ENCODE results near the gene HIRIP3. TPM values are rescaled to one million over a fixed set of nuclear protein-coding genes. Genes with fewer than 3 reads are reported as not detected.
A peak's percentile ranks its signal among the peaks of the same experiment; 100 is the strongest.

HIRIP3 gene
- total and polyA plus RNA-seq, 2 of the 13 experiments (the other 11 are each of a cell fraction or from before 2014, with no cell fraction given): 12.6 to 17.2 TPM

- TF ChIP-seq SALL1 (CRISPR knock-in tag; IDR thresholded peaks at IDR 0.05) (no peak), ATF7-NPFF (CRISPR knock-in tag; IDR thresholded peaks at IDR 0.05; ENCODE audit: low read depth) (no peak), ZNF780A (CRISPR knock-in tag; IDR thresholded peaks at IDR 0.05) (no peak), SAP130 (CRISPR knock-in tag; IDR thresholded peaks at IDR 0.05; ENCODE audit: low read depth) (0 out of 2 replicates have a peak, but pooled peaks have one; percentile 17), SSRP1 (CRISPR knock-in tag; IDR thresholded peaks at IDR 0.05) (no peak), HMG20A (CRISPR knock-in tag; IDR thresholded peaks at IDR 0.05; ENCODE audit: borderline replicate concordance) (no peak), MXD3 (CRISPR knock-in tag; IDR thresholded peaks at IDR 0.05) (no peak), ZNF788 (CRISPR knock-in tag; IDR thresholded peaks at IDR 0.05; ENCODE audit: borderline replicate concordance) (no peak), TSC22D2 (CRISPR knock-in tag; IDR thresholded peaks at IDR 0.05; ENCODE audit: borderline replicate concordance) (no peak), NRL (CRISPR knock-in tag; IDR thresholded peaks at IDR 0.05; ENCODE audit: borderline replicate concordance) (0 out of 2 replicates have a peak, but pooled peaks have one; percentile 30), MED8 (CRISPR knock-in tag; IDR thresholded peaks at IDR 0.05; ENCODE audit: insufficient replicate concordance) (no peak), NFE2 (CRISPR knock-in tag; IDR thresholded peaks at IDR 0.05) (no peak), EED (CRISPR knock-in tag; IDR thresholded peaks at IDR 0.05) (no peak), ZSCAN12 (CRISPR knock-in tag; IDR thresholded peaks at IDR 0.05) (0 out of 2 replicates have a peak, but pooled peaks have one; percentile 40), FOXO1 (CRISPR knock-in tag; IDR thresholded peaks at IDR 0.05) (no peak), NFYC (CRISPR knock-in tag; IDR thresholded peaks at IDR 0.05) (no peak), SNRNP70 (IDR thresholded peaks at IDR 0.05; ENCODE audit: low read depth, low read length) (no peak), EEA1 (CRISPR knock-in tag; IDR thresholded peaks at IDR 0.05; ENCODE audit: borderline replicate concordance) (no peak), TBP (CRISPR knock-in tag; IDR thresholded peaks at IDR 0.05) (no peak), STAG1 (CRISPR knock-in tag; IDR thresholded peaks at IDR 0.05) (peak; percentile 73), FIP1L1 (IDR thresholded peaks at IDR 0.05; ENCODE audit: borderline replicate concordance, insufficient read depth, low read depth, low read length) (no peak), ZNF547 (CRISPR knock-in tag; IDR thresholded peaks at IDR 0.05) (no peak), PPARG (CRISPR knock-in tag; conservative IDR thresholded peaks at IDR 0.05) (no peak), NFE2L1 (CRISPR knock-in tag; IDR thresholded peaks at IDR 0.05; ENCODE audit: borderline replicate concordance) (no peak), ETV5 (CRISPR knock-in tag; IDR thresholded peaks at IDR 0.05; ENCODE audit: borderline replicate concordance) (0 out of 2 replicates have a peak, but pooled peaks have one; percentile 14), ZKSCAN8 (CRISPR knock-in tag; IDR thresholded peaks at IDR 0.05; ENCODE audit: borderline replicate concordance) (no peak)
- TF ChIP-seq, protein P1, sequence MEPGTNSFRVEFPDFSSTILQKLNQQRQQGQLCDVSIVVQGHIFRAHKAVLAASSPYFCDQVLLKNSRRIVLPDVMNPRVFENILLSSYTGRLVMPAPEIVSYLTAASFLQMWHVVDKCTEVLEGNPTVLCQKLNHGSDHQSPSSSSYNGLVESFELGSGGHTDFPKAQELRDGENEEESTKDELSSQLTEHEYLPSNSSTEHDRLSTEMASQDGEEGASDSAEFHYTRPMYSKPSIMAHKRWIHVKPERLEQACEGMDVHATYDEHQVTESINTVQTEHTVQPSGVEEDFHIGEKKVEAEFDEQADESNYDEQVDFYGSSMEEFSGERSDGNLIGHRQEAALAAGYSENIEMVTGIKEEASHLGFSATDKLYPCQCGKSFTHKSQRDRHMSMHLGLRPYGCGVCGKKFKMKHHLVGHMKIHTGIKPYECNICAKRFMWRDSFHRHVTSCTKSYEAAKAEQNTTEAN (CRISPR knock-in tag; conservative IDR thresholded peaks at IDR 0.05): no peak
- TF ChIP-seq, protein P2, sequence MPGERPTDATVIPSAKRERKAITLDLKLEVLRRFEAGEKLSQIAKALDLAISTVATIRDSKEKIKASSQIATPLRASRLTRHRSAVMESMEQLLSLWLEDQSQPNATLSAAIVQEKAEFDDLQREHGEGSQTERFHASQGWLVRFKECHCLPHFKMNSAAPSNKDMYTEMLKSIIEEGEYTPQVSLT (CRISPR knock-in tag; IDR thresholded peaks at IDR 0.05; ENCODE audit: borderline replicate concordance, low read depth): no peak
- TF ChIP-seq, protein P3, sequence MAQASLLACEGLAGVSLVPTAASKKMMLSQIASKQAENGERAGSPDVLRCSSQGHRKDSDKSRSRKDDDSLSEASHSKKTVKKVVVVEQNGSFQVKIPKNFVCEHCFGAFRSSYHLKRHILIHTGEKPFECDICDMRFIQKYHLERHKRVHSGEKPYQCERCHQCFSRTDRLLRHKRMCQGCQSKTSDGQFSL (CRISPR knock-in tag; IDR thresholded peaks at IDR 0.05): 0 out of 2 replicates have a peak, but pooled peaks have one; percentile 27
- TF ChIP-seq, protein P4, sequence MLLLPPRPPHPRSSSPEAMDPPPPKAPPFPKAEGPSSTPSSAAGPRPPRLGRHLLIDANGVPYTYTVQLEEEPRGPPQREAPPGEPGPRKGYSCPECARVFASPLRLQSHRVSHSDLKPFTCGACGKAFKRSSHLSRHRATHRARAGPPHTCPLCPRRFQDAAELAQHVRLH (CRISPR knock-in tag; IDR thresholded peaks at IDR 0.05; ENCODE audit: borderline replicate concordance, low read depth): no peak
Observed at GRCh38 chr16:30005341-30006094, 10.1 kb upstream of the HIRIP3 start (continued).

All from HepG2 (cell line).